Upper lobe of left lung (tissue), 6 donors: ENCODE results near the gene CHD5. TPM values are rescaled to one million over a fixed set of nuclear protein-coding genes. Genes with fewer than 3 reads are reported as not detected.

Experiments
- ATAC-seq, 2 donors: fragments of 200-7000 bp; cut with Tn5 transposase; one replicate each; pipeline ENCODE4 v1.9.1; 2022; ENCODE audit warnings: mild to moderate bottlenecking in 2 of 2, moderate library complexity in 2 of 2; ENCODE audit not compliant: low FRiP score in 2 of 2
- DNase-seq, 2 donors: peaks; one replicate each; pipeline ENCODE4 v3.0.0-alpha.2; 2019 to 2020
- H3K27ac ChIP-seq, 4 donors: fragments of 200-600 bp; sonication (generic); one replicate each; pipeline ENCODE4 v1.5.1; 2016 to 2019
- H3K27me3 ChIP-seq, 4 donors: fragments of 200-600 bp; sonication (generic); one replicate each; pipeline ENCODE4 v1.5.1; 2017 to 2019
- H3K36me3 ChIP-seq, 4 donors: fragments of 200-600 bp; sonication (generic); one replicate each; pipeline ENCODE4 v1.5.1; 2016 to 2019
- H3K4me1 ChIP-seq, 4 donors: fragments of 200-600 bp; sonication (generic); one replicate each; pipeline ENCODE4 v1.5.1; 2018 to 2019
- H3K4me3 ChIP-seq, 4 donors: fragments of 200-600 bp; sonication (generic); one replicate each; pipeline ENCODE4 v1.5.1; 2017 to 2019; ENCODE audit warnings: mild to moderate bottlenecking in 2 of 4, moderate library complexity in 1 of 4
- H3K9me3 ChIP-seq, 4 donors: fragments of 200-600 bp; sonication (generic); one replicate each; pipeline ENCODE4 v1.5.1; 2018 to 2019
- CTCF ChIP-seq, 6 experiments: fragments of 450-650 bp in 4 of 6; fragments of 200-600 bp in 2 of 6; sonication (generic) in 2 of 6; IDR thresholded peaks; one replicate each; pipeline ENCODE4 v1.5.1; 2016 to 2019; ENCODE audit warnings: antibody characterized with exemption in 6 of 6
- EP300 ChIP-seq, 4 donors: sonication (generic); formaldehyde crosslinking; IDR thresholded peaks; one replicate each; pipeline ENCODE4 v1.5.1; 2017; ENCODE audit warnings: antibody characterized with exemption in 4 of 4, control low read depth in 2 of 4
- POLR2A ChIP-seq, 4 donors: fragments of 450-650 bp; IDR thresholded peaks; one replicate each; pipeline ENCODE4 v1.5.1; 2016 to 2017; ENCODE audit warnings: antibody characterized with exemption in 4 of 4, mild to moderate bottlenecking in 2 of 4
- POLR2AphosphoS5 ChIP-seq, 2 donors: sonication (generic); formaldehyde crosslinking; IDR thresholded peaks; one replicate each; pipeline ENCODE4 v1.5.1; 2017; ENCODE audit warnings: antibody characterized with exemption in 2 of 2
- WGBS, 2 donors: methylation state at CpG; one replicate each; pipeline ENCODE4 v1.1.5; 2017 to 2018; 5-methylcytosine and 5-hydroxymethylcytosine counted together
- total RNA-seq, 6 donors: library from RNA; depleted of rRNA in 4 of 6; stranded (reverse); fragments of >200 nt in 4 of 6; gene quantifications; one replicate each; pipeline versions ENCODE4 v1.1.0 to v1.2.1, GENCODE V29; 2016 to 2021
- donor health status: DM: no; HTN: no; CAD: no; lungs with moderate emphysema.
- donor health status: DM: no; HTN: yes; CAD: no; lungs with severe emphysema.

CHD5 gene
- total RNA-seq, 6 donors from 2014 or later = 0.14 to 1.3 (median 0.25) TPM

- TF ChIP-seq CTCF (IDR thresholded peaks at IDR 0.05) (no peak), POLR2A (IDR thresholded peaks at IDR 0.05) (no peak), POLR2AphosphoS5 (IDR thresholded peaks at IDR 0.05) (no peak), EP300 (IDR thresholded peaks at IDR 0.05) (no peak)
- DNase-seq (no peak), ATAC-seq (no peak)
- no peak overlapping the region for H3K27ac ChIP-seq
- no peaks in the 10 kb centered on the region for H3K36me3 ChIP-seq
- 71 to 86% methylated on average over 5 to 20 of the region's 22 CpGs for WGBS, 2 donors
- peaks cover 0 to 6% (median 2%) of the 10 kb centered on the region in 4 donors for H3K9me3 ChIP-seq
- no peak overlapping the region for H3K4me3 ChIP-seq
- no peaks in the 10 kb centered on the region for H3K4me1 ChIP-seq
- H3K27me3 ChIP-seq = no peaks in the 10 kb centered on the region
Observed at GRCh38 chr1:6134741-6135510, 45.2 kb downstream of the CHD5 start.

- no peak for DNase-seq
- Histone ChIP-seq H3K4me3 (no peak overlapping the region), H3K27ac (no peak overlapping the region), H3K9me3 (peaks cover 0 to 6% (median 2%) of the 10 kb centered on the region in 4 donors), H3K4me1 (no peaks in the 10 kb centered on the region), H3K27me3 (no peaks in the 10 kb centered on the region), H3K36me3 (no peaks in the 10 kb centered on the region)
- TF ChIP-seq POLR2AphosphoS5 (IDR thresholded peaks at IDR 0.05) = no peak
- TF ChIP-seq POLR2A (IDR thresholded peaks at IDR 0.05) = no peak
- no peak for TF ChIP-seq EP300 (IDR thresholded peaks at IDR 0.05)
- no peak for ATAC-seq
- WGBS, 2 donors = 90 to 95% methylated on average over 10 of the region's 11 CpGs
Observed at GRCh38 chr1:6134206-6134605, 45.9 kb downstream of the CHD5 start.

- 80 to 83% methylated on average over 9 to 15 of the region's 15 CpGs for WGBS, 2 donors
Observed at GRCh38 chr1:6133146-6133895, 46.8 kb downstream of the CHD5 start.

GRCh38 chr1:6131561-6131960 is 48.6 kb downstream of the CHD5 start:
- Histone ChIP-seq H3K36me3 (no peaks in the 10 kb centered on the region), H3K4me1 (peaks cover 3 to 10% (median 6%) of the 10 kb centered on the region in 4 donors), H3K27ac (no peak overlapping the region), H3K4me3 (no peak overlapping the region), H3K9me3 (peaks cover 0 to 6% (median 2%) of the 10 kb centered on the region in 4 donors), H3K27me3 (no peaks in the 10 kb centered on the region)
- ATAC-seq (no peak), DNase-seq (no peak)
- 80 to 91% methylated on average over 1 to 8 of the region's 9 CpGs for WGBS, 2 donors
- TF ChIP-seq POLR2AphosphoS5 (IDR thresholded peaks at IDR 0.05) = no peak
- no peak for TF ChIP-seq CTCF (IDR thresholded peaks at IDR 0.05)
- TF ChIP-seq POLR2A (IDR thresholded peaks at IDR 0.05) = no peak
- TF ChIP-seq EP300 (IDR thresholded peaks at IDR 0.05) = no peak

More at GRCh38 chr1:6133146-6133895, 46.8 kb downstream of the CHD5 start:
- no peak overlapping the region for H3K4me3 ChIP-seq
- H3K9me3 ChIP-seq = peaks cover 0 to 6% (median 2%) of the 10 kb centered on the region in 4 donors
- H3K27ac ChIP-seq = no peak overlapping the region
- TF ChIP-seq POLR2A (IDR thresholded peaks at IDR 0.05) = no peak
- TF ChIP-seq CTCF (IDR thresholded peaks at IDR 0.05) = no peak
- TF ChIP-seq POLR2AphosphoS5 (IDR thresholded peaks at IDR 0.05) = no peak
- TF ChIP-seq EP300 (IDR thresholded peaks at IDR 0.05) = no peak
- DNase-seq (no peak), ATAC-seq (no peak)
- H3K27me3 ChIP-seq = no peaks in the 10 kb centered on the region
- no peaks in the 10 kb centered on the region for H3K36me3 ChIP-seq
- H3K4me1 ChIP-seq = no peaks in the 10 kb centered on the region

GRCh38 chr1:6130596-6130995 is 49.5 kb downstream of the CHD5 start:
- no peak overlapping the region for H3K27ac ChIP-seq
- H3K36me3 ChIP-seq = no peaks in the 10 kb centered on the region
- 84 to 89% methylated on average over 4 to 7 of the region's 7 CpGs for WGBS, 2 donors
- TF ChIP-seq EP300 (IDR thresholded peaks at IDR 0.05) = no peak
- TF ChIP-seq CTCF (IDR thresholded peaks at IDR 0.05) = no peak
- no peaks in the 10 kb centered on the region for H3K27me3 ChIP-seq
- H3K9me3 ChIP-seq = peaks cover 0 to 6% (median 2%) of the 10 kb centered on the region in 4 donors
- H3K4me1 ChIP-seq = peaks cover 3 to 10% (median 6%) of the 10 kb centered on the region in 4 donors
- DNase-seq = no peak
- no peak for ATAC-seq
- no peak overlapping the region for H3K4me3 ChIP-seq
